Lung (tissue), 16 donors: ENCODE results near the gene NARS2. TPM values are rescaled to one million over a fixed set of nuclear protein-coding genes. Genes with fewer than 3 reads are reported as not detected.

Experiments
- ATAC-seq: fragments of 200-7000 bp; cut with Tn5 transposase; one replicate; pipeline ENCODE4 v1.9.1; 2020; ENCODE audit warnings: moderate number of reproducible peaks; ENCODE audit not compliant: insufficient read depth, low FRiP score
- DNase-seq, 3 donors: peaks; one replicate each; pipeline ENCODE4 v3.0.0-alpha.2; 2013 to 2017
- H3K27ac ChIP-seq, 2 donors: one replicate each; pipeline ENCODE4 v1.5.1; 2013; ENCODE audit warnings: mild to moderate bottlenecking in 2 of 2, moderate library complexity in 2 of 2, control low read depth in 1 of 2, inconsistent platforms in 1 of 2, low read depth in 1 of 2, low read length in 1 of 2
- H3K27me3 ChIP-seq, 3 donors: one replicate each; pipeline ENCODE4 v1.5.1; 2013; ENCODE audit warnings: low read length in 2 of 3; ENCODE audit not compliant: control insufficient read depth in 3 of 3, insufficient read depth in 3 of 3
- H3K36me3 ChIP-seq, 4 donors: one replicate each; pipeline ENCODE4 v1.5.1; 2013; ENCODE audit warnings: low read length in 4 of 4, mild to moderate bottlenecking in 1 of 4, moderate library complexity in 1 of 4; ENCODE audit not compliant: control insufficient read depth in 4 of 4, insufficient read depth in 4 of 4
- H3K4me1 ChIP-seq, 5 donors: one replicate each; pipeline ENCODE4 v1.5.1; 2013; ENCODE audit warnings: low read length in 5 of 5, mild to moderate bottlenecking in 2 of 5, moderate library complexity in 1 of 5; ENCODE audit not compliant: control insufficient read depth in 5 of 5, insufficient read depth in 5 of 5
- H3K4me3 ChIP-seq: one replicate; pipeline ENCODE4 v1.5.1; 2013; ENCODE audit warnings: mild to moderate bottlenecking, control low read depth, moderate library complexity
- H3K9ac ChIP-seq, 2 donors: one replicate each; pipeline ENCODE4 v1.5.1; 2013; ENCODE audit warnings: low read length in 2 of 2, control low read depth in 1 of 2; ENCODE audit not compliant: insufficient read depth in 1 of 2
- H3K9me3 ChIP-seq, 4 donors: one replicate each; pipeline ENCODE4 v1.5.1; 2013; ENCODE audit warnings: low read length in 3 of 4, mild to moderate bottlenecking in 1 of 4, moderate library complexity in 1 of 4; ENCODE audit not compliant: control insufficient read depth in 4 of 4, insufficient read depth in 3 of 4
- WGBS, 2 donors: extraction: QIAGEN DNeasy Blood & Tissue Kit; methylation state at CpG; one replicate each; pipeline ENCODE4 v1.1.7; 2013; 5-methylcytosine and 5-hydroxymethylcytosine counted together
- long read RNA-seq, 5 donors: transcript quantifications; one replicate each; lab custom pipeline, GENCODE V29; 2026
- polyA plus RNA-seq, 2 donors: library from polyadenylated mRNA; stranded (reverse); fragments of 200-250 nt; gene quantifications; one replicate each; pipeline ENCODE4 v1.2.1, GENCODE V29; 2013
- total RNA-seq, 2 donors: library from RNA; depleted of rRNA in 1 of 2; stranded (reverse); fragments of >200 nt in 1 of 2; gene quantifications; one replicate each; pipeline ENCODE4 v1.2.1, GENCODE V29; 2014 to 2021
- TF ChIP-seq, protein P1 (sequence below): IDR thresholded peaks from 2 replicates; pipeline ENCODE4 v1.5.1; 2012; ENCODE audit warnings: mild to moderate bottlenecking; ENCODE audit errors: control extremely low read depth, extremely low read depth
- donor health status: control.
- donor health status: control.
- donor health status: Bipolar disorder and iron deficiency.
- donor health status: healthy.
- donor health status: DM: yes; HTN: yes; CAD: no.

NARS2 gene
- total RNA-seq (10 to 100 TPM; 13.0 to 33.8 TPM), polyA plus RNA-seq (10 to 100 TPM; 12.0 to 26.7 TPM)
- long read RNA-seq, donor 1, transcript NARS2-201 (14 exons, 2,519 nt), result major isoform, 6 of 6 reads
- long read RNA-seq, donor 1, partial matches to known transcripts, result 0 of 6 reads
- long read RNA-seq, donor 1, other reads (novel, unspliced or antisense), result 0 of 6 reads
- long read RNA-seq, donor 2, result 0 reads
- long read RNA-seq, donor 3, partial matches to known transcripts, result 0 of 1 reads
- long read RNA-seq, donor 3, other reads (novel, unspliced or antisense), result 0 of 1 reads
- long read RNA-seq, donor 4, partial matches to known transcripts, result 0 of 1 reads
- long read RNA-seq, donor 4, other reads (novel, unspliced or antisense), result 0 of 1 reads
- long read RNA-seq, donor 5, partial matches to known transcripts, result 0 of 4 reads
- long read RNA-seq, donor 5, other reads (novel, unspliced or antisense), result 0 of 4 reads

DNA sequence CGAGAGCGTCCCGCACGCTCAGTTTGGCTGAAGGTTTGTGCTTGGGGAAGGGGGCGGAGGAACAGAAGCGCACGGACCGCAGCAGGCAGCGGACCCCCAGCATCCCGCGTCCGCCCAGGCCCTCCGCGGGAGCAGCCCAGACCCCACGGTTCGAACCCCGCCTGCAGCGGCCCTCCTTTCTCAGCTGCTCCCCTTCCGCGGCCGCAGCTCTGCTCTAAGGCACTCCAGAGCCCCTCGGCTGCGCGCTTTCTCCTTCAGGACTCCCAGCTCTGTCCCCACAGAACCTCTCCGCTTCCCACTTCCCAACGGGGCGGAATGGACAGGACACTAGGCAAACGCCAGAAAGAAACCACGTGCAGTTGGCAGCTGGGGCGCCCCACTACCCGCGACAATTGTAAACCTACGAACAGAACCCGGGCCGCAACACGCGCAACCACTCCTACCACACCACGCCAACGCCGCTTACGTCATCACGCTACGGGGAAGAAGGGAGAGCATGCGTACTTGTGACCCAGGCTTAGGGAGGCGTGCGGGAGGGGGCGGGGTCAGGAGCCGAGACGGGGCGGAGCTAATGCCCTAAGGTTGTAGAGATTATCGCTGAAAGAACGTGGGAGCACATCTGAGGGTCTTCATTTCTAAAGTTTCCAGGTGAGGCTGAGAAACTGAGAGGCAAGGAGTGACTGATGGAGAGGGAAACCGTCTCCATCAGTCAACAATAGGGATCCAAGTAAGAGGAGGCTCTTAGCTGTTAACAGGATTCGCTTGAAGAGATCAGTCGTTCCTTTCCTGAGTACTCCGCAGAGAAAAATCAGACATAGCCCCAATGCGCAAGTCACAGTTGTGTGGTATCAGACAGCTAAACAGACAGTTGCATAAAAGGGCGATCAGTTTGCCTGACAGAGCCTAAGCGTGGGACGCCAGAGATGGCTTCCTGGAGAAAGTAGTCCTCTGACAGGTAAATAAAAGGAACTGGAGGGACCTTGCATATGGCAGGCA is at the start of gene NARS2:
Gene NARS2 (minus strand): TSS at position 479 of the 996 bp plus-strand sequence. CDS start 376 bp downstream, at position 103.
- Histone ChIP-seq H3K4me3 (peak within 1 kb of the TSS; percentile 97), H3K9me3 (no peaks in the 10 kb centered on the region), H3K27ac (peak within 1 kb of the TSS; percentile 80 to 92), H3K36me3 (peaks cover 5 to 10% (median 6%) of the 10 kb centered on the region in 4 donors), H3K4me1 (peaks cover 5 to 10% (median 6%) of the 10 kb centered on the region in 5 donors), H3K27me3 (no peaks in the 10 kb centered on the region), H3K9ac (peak within 1 kb of the TSS; percentile 89 to 91)
- ATAC-seq, result peak; percentile 99
- TF ChIP-seq, protein P1, sequence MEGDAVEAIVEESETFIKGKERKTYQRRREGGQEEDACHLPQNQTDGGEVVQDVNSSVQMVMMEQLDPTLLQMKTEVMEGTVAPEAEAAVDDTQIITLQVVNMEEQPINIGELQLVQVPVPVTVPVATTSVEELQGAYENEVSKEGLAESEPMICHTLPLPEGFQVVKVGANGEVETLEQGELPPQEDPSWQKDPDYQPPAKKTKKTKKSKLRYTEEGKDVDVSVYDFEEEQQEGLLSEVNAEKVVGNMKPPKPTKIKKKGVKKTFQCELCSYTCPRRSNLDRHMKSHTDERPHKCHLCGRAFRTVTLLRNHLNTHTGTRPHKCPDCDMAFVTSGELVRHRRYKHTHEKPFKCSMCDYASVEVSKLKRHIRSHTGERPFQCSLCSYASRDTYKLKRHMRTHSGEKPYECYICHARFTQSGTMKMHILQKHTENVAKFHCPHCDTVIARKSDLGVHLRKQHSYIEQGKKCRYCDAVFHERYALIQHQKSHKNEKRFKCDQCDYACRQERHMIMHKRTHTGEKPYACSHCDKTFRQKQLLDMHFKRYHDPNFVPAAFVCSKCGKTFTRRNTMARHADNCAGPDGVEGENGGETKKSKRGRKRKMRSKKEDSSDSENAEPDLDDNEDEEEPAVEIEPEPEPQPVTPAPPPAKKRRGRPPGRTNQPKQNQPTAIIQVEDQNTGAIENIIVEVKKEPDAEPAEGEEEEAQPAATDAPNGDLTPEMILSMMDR, result no peak
- DNase-seq, result peak; percentile 98 to 99 (median 99)
- 1% methylated on average over 50 to 60 of the region's 60 CpGs for WGBS, 2 donors

DNA sequence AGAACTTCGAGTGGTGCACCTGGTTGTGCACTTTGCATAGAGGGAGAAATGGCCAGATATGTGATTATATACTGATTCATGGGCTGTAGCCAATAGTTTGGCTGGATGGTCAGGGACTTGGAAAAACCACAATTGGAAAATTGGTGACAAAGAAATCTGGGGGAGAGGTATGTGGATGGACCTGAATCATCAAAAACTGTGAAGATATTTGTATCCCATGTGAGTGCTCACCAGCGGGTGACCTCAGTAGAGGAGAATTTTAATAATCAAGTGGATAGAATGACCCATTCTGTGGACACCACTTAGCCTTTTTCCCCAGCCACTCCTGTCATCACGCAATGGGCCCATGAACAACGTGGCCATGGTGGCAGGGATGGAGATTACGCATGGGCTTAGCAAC is 48.0 kb upstream of the NARS2 start:
- 76 to 84% methylated on average over 5 of the region's 5 CpGs for WGBS, 2 donors
- Histone ChIP-seq H3K4me1 (no peaks in the 10 kb centered on the region), H3K27ac (no peak overlapping the region), H3K9me3 (peaks cover 0 to 16% (median 6%) of the 10 kb centered on the region in 4 donors), H3K9ac (no peak overlapping the region), H3K36me3 (no peaks in the 10 kb centered on the region), H3K27me3 (no peaks in the 10 kb centered on the region), H3K4me3 (no peak overlapping the region)
- DNase-seq (no peak), ATAC-seq (no peak)
- TF ChIP-seq, protein P1, result no peak

DNA sequence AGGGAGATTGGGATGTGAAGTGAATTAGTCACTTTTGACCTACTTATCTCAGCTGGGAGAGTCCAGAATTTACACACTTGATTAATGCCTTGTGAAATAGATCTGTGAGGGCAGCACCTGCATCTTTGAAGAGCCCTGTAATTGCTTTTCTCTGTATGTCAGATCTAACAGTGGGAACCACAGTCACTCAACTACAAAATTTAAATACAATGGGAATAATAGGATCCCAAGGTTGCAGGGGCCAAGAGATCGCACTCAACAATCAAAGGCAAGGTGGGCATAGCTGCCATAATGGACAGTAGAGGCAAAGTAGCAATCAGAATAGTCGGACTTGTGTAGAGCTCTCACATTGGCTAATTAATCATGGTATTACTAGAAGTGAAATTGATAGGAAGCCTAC is 45.5 kb upstream of the NARS2 start:
- Histone ChIP-seq H3K9ac (no peak overlapping the region), H3K4me3 (no peak overlapping the region), H3K27me3 (no peaks in the 10 kb centered on the region), H3K36me3 (no peaks in the 10 kb centered on the region), H3K27ac (no peak overlapping the region), H3K9me3 (peaks cover 0 to 14% (median 6%) of the 10 kb centered on the region in 4 donors), H3K4me1 (no peaks in the 10 kb centered on the region)
- ATAC-seq, result no peak
- TF ChIP-seq, protein P1, result no peak
- 61 to 83% methylated on average over 2 of the region's 2 CpGs for WGBS, 2 donors
- DNase-seq, result no peak
